Parathyroid adenoma (tissue), 2 donors: ENCODE data around the gene PKD1L1.

ENCODE experiments used
- H2AFZ ChIP-seq: fragments of 300-600 bp; sonication (generic); one replicate; pipeline ENCODE4 v1.7.0; 2017; ENCODE audit warnings: antibody characterized with exemption, mild to moderate bottlenecking
- H3K27ac ChIP-seq: fragments of 300-600 bp; sonication (generic); one replicate; pipeline ENCODE4 v1.7.0; 2017
- H3K27me3 ChIP-seq: fragments of 300-600 bp; sonication (generic); one replicate; pipeline ENCODE4 v1.7.0; 2017; ENCODE audit warnings: low read length; ENCODE audit not compliant: control insufficient read depth, insufficient read depth
- H3K36me3 ChIP-seq: fragments of 300-600 bp; sonication (generic); one replicate; pipeline ENCODE4 v1.7.0; 2017; ENCODE audit warnings: low read length; ENCODE audit not compliant: control insufficient read depth, insufficient read depth
- H3K4me1 ChIP-seq: fragments of 300-600 bp; sonication (generic); one replicate; pipeline ENCODE4 v1.7.0; 2017; ENCODE audit warnings: control low read depth
- H3K4me2 ChIP-seq: fragments of 300-600 bp; sonication (generic); one replicate; pipeline ENCODE4 v1.7.0; 2017; ENCODE audit warnings: low read length
- H3K4me3 ChIP-seq: fragments of 300-600 bp; sonication (generic); one replicate; pipeline ENCODE4 v1.7.0; 2017; ENCODE audit warnings: low read depth, low read length
- H3K79me2 ChIP-seq: fragments of 300-600 bp; sonication (generic); one replicate; pipeline ENCODE4 v1.7.0; 2017; ENCODE audit warnings: control low read depth
- H3K9ac ChIP-seq: fragments of 300-600 bp; sonication (generic); one replicate; pipeline ENCODE4 v1.7.0; 2017; ENCODE audit warnings: mild to moderate bottlenecking
- H3K9me3 ChIP-seq: fragments of 300-600 bp; sonication (generic); one replicate; pipeline ENCODE4 v1.7.0; 2017; ENCODE audit warnings: low read length; ENCODE audit not compliant: control insufficient read depth
- TF ChIP-seq, protein P1 (sequence below): fragments of 300-600 bp; sonication (generic); IDR thresholded peaks from one replicate; pipeline ENCODE4 v1.7.0; 2017; ENCODE audit warnings: antibody characterized with exemption, mild to moderate bottlenecking
- donor health status: primary hyperparathyroidism.

PKD1L1 gene

GRCh38 chr7:47738563-47739166, 209.6 kb downstream of the PKD1L1 start:
- Histone ChIP-seq H3K27me3 (no peaks in the 10 kb centered on the region), H3K4me3 (no peak overlapping the region), H3K4me1 (no peaks in the 10 kb centered on the region), H3K4me2 (no peak overlapping the region), H3K9me3 (no peaks in the 10 kb centered on the region), H3K9ac (no peak overlapping the region), H3K79me2 (no peaks in the 10 kb centered on the region), H3K27ac (no peak overlapping the region), H2AFZ (no peak overlapping the region), H3K36me3 (no peaks in the 10 kb centered on the region)
- TF ChIP-seq, protein P1, sequence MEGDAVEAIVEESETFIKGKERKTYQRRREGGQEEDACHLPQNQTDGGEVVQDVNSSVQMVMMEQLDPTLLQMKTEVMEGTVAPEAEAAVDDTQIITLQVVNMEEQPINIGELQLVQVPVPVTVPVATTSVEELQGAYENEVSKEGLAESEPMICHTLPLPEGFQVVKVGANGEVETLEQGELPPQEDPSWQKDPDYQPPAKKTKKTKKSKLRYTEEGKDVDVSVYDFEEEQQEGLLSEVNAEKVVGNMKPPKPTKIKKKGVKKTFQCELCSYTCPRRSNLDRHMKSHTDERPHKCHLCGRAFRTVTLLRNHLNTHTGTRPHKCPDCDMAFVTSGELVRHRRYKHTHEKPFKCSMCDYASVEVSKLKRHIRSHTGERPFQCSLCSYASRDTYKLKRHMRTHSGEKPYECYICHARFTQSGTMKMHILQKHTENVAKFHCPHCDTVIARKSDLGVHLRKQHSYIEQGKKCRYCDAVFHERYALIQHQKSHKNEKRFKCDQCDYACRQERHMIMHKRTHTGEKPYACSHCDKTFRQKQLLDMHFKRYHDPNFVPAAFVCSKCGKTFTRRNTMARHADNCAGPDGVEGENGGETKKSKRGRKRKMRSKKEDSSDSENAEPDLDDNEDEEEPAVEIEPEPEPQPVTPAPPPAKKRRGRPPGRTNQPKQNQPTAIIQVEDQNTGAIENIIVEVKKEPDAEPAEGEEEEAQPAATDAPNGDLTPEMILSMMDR = no peak

GRCh38 chr7:47737601-47738000, 210.7 kb downstream of the PKD1L1 start:
- no peaks in the 10 kb centered on the region for H3K4me1 ChIP-seq
- H3K4me2 ChIP-seq = no peak overlapping the region
- H3K27ac ChIP-seq = no peak overlapping the region
- H3K79me2 ChIP-seq = no peaks in the 10 kb centered on the region
- no peaks in the 10 kb centered on the region for H3K27me3 ChIP-seq
- H3K9ac ChIP-seq = no peak overlapping the region
- H3K9me3 ChIP-seq = no peaks in the 10 kb centered on the region
- no peaks in the 10 kb centered on the region for H3K36me3 ChIP-seq
- H2AFZ ChIP-seq = no peak overlapping the region
- TF ChIP-seq, protein P1 = no peak
- H3K4me3 ChIP-seq = no peak overlapping the region

- no peak overlapping the region for H3K4me2 ChIP-seq
- no peak overlapping the region for H3K9ac ChIP-seq
- H3K4me3 ChIP-seq = no peak overlapping the region
- H3K9me3 ChIP-seq = no peaks in the 10 kb centered on the region
- H2AFZ ChIP-seq = no peak overlapping the region
- no peaks in the 10 kb centered on the region for H3K36me3 ChIP-seq
- H3K79me2 ChIP-seq = no peaks in the 10 kb centered on the region
- H3K4me1 ChIP-seq = no peaks in the 10 kb centered on the region
- TF ChIP-seq, protein P1 = no peak
- no peaks in the 10 kb centered on the region for H3K27me3 ChIP-seq
- no peak overlapping the region for H3K27ac ChIP-seq
Measured at GRCh38 chr7:47735431-47736345, 212.6 kb downstream of the PKD1L1 start.

DNA sequence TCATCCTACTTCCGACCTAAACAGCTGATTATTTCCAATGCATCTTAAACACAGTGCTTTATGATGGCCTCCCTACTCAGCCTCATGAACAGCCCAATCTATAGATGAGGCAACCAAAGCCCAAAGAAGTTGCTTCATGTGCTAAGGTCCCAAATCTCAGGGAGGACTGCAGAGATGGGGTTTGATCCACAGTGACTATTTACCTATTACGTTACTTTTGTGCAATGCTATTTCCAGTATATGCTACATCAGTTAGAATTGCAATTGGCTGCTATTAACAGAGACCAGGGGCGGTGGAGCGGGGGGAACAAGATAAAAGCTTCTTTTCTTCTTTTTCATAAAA, 213.3 kb downstream of the PKD1L1 start:
- Histone ChIP-seq H3K9ac (no peak overlapping the region), H3K4me2 (no peak overlapping the region), H3K4me1 (no peaks in the 10 kb centered on the region), H3K36me3 (no peaks in the 10 kb centered on the region), H3K4me3 (no peak overlapping the region), H3K9me3 (no peaks in the 10 kb centered on the region), H3K27me3 (no peaks in the 10 kb centered on the region), H3K79me2 (no peaks in the 10 kb centered on the region), H2AFZ (no peak overlapping the region), H3K27ac (no peak overlapping the region)
- TF ChIP-seq, protein P1 = no peak
